ENCODE measurements around the gene CRYGS. TPM values are rescaled to one million over a fixed set of nuclear protein-coding genes. Genes with fewer than 3 reads are reported as not detected.

Gene CRYGS
- total and polyA plus RNA-seq, 9 of the 15 experiments (the other 6 are each of a cell fraction or from before 2014, with no cell fraction given), result 1.5 to 3.8 (median 2.0) TPM

DNA sequence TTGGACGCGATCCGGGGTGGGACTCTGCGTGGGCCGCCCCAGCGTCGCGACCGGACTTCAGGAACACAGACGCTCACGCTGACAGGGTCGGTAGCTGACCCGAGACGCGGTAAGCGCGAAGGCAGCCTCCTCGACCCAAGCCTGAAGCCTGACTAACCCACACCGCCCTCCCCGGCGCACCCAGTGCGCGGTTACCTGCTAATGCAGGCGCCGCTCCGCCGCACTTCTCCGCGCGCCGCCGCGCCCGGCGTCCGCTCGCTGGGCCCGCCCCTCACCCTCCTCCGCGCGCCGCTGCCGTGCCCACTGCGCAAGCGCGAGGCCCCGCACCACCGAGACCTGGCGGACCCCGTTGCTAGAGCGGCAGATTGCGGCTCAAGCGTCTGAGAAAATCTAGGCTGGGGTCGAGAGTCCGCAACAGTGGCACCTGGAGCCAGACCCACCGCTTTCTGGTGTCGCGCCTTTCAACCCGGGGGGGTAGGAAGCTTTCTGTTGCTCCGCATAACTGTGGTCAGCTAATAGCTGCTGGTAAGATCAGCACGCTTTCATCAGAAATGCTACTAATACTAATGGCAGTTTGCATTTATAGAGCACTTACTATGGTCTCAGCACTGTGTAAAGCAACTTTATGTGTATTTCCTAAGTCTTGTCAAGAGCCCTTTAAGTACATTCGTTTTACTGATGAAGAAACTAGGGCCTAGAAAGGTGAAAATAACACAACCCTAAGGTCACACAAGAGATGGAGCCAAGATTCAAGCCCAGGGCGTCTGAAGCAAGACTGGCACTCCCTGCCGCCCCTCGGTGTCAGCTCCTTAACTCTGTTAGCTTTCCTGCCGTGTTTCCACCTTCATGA lies 23.1 kb upstream of the CRYGS start, which contains the start of gene TBCCD1 (continued):
- TF ChIP-seq POLR2H (tag; IDR thresholded peaks at IDR 0.05; ENCODE audit: low read depth), result peak; percentile 88
- peak; percentile 47; the same call in 1 of the 2 replicates for TF ChIP-seq C11orf30 (IDR thresholded peaks at IDR 0.05; ENCODE audit: low read depth)
- TF ChIP-seq SOX6 (IDR thresholded peaks at IDR 0.05), result 0 out of 2 replicates have a peak, but pooled peaks have one; percentile 65
- TF ChIP-seq NR1H2 (CRISPR knock-in tag; IDR thresholded peaks at IDR 0.05), result 0 out of 2 replicates have a peak, but pooled peaks have one; percentile 83
- peak; percentile 15; the same call in 1 of the 2 replicates for TF ChIP-seq GABPA (tag; conservative IDR thresholded peaks at IDR 0.05; ENCODE audit: low read depth)
- peak; percentile 87; the same call in 1 of the 2 replicates for TF ChIP-seq CREB3L1 (IDR thresholded peaks at IDR 0.05; ENCODE audit: borderline replicate concordance, low read depth)
- peak; percentile 90; the same call in 1 of the 2 replicates for TF ChIP-seq CGGBP1 (CRISPR knock-in tag; IDR thresholded peaks at IDR 0.05)
- TF ChIP-seq, protein P1, sequence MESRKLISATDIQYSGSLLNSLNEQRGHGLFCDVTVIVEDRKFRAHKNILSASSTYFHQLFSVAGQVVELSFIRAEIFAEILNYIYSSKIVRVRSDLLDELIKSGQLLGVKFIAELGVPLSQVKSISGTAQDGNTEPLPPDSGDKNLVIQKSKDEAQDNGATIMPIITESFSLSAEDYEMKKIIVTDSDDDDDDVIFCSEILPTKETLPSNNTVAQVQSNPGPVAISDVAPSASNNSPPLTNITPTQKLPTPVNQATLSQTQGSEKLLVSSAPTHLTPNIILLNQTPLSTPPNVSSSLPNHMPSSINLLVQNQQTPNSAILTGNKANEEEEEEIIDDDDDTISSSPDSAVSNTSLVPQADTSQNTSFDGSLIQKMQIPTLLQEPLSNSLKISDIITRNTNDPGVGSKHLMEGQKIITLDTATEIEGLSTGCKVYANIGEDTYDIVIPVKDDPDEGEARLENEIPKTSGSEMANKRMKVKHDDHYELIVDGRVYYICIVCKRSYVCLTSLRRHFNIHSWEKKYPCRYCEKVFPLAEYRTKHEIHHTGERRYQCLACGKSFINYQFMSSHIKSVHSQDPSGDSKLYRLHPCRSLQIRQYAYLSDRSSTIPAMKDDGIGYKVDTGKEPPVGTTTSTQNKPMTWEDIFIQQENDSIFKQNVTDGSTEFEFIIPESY (CRISPR knock-in tag; IDR thresholded peaks at IDR 0.05), result peak; percentile 29; the same call in 1 of the 2 replicates
- peak in 1 of 2 experiments; percentile 39; a peak in 1 of 4 replicates for TF ChIP-seq CSDE1 (IDR thresholded peaks at IDR 0.05)
- peak; percentile 96 to 97 for TF ChIP-seq NRF1 (conservative IDR thresholded peaks at IDR 0.05 in 1 of 2, IDR thresholded peaks at IDR 0.05 in 1 of 2)
- TF ChIP-seq HDAC1 (IDR thresholded peaks at IDR 0.05), result peak in 1 of 2 experiments; percentile 74; a peak in 2 of 4 replicates
- TF ChIP-seq, protein P2, sequence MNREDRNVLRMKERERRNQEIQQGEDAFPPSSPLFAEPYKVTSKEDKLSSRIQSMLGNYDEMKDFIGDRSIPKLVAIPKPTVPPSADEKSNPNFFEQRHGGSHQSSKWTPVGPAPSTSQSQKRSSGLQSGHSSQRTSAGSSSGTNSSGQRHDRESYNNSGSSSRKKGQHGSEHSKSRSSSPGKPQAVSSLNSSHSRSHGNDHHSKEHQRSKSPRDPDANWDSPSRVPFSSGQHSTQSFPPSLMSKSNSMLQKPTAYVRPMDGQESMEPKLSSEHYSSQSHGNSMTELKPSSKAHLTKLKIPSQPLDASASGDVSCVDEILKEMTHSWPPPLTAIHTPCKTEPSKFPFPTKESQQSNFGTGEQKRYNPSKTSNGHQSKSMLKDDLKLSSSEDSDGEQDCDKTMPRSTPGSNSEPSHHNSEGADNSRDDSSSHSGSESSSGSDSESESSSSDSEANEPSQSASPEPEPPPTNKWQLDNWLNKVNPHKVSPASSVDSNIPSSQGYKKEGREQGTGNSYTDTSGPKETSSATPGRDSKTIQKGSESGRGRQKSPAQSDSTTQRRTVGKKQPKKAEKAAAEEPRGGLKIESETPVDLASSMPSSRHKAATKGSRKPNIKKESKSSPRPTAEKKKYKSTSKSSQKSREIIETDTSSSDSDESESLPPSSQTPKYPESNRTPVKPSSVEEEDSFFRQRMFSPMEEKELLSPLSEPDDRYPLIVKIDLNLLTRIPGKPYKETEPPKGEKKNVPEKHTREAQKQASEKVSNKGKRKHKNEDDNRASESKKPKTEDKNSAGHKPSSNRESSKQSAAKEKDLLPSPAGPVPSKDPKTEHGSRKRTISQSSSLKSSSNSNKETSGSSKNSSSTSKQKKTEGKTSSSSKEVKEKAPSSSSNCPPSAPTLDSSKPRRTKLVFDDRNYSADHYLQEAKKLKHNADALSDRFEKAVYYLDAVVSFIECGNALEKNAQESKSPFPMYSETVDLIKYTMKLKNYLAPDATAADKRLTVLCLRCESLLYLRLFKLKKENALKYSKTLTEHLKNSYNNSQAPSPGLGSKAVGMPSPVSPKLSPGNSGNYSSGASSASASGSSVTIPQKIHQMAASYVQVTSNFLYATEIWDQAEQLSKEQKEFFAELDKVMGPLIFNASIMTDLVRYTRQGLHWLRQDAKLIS (CRISPR knock-in tag; IDR thresholded peaks at IDR 0.05), result peak; percentile 80
- TF ChIP-seq DMBX1 (CRISPR knock-in tag; IDR thresholded peaks at IDR 0.05; ENCODE audit: borderline replicate concordance), result no peak
- TF ChIP-seq STAG1 (CRISPR knock-in tag; IDR thresholded peaks at IDR 0.05; ENCODE audit: borderline replicate concordance), result peak; percentile 43; the same call in 1 of the 2 replicates
- TF ChIP-seq ZNF24 (IDR thresholded peaks at IDR 0.05), result peak; percentile 37
- 0 out of 2 replicates have a peak, but pooled peaks have one; percentile 39 for TF ChIP-seq CAMTA2 (CRISPR knock-in tag; conservative IDR thresholded peaks at IDR 0.05)
- no peak for TF ChIP-seq PPARD (CRISPR knock-in tag; IDR thresholded peaks at IDR 0.05)
- TF ChIP-seq SAP30 (IDR thresholded peaks at IDR 0.05; ENCODE audit: borderline replicate concordance, insufficient read depth, low read depth, low read length, poor library complexity, severe bottlenecking), result peak; percentile 85
